Measurements from ENCODE around the gene ZBTB7C.

The ZBTB7C gene

GRCh38 chr18:48142353-48142752 lies 266.8 kb downstream of the ZBTB7C start:
- no peak for DNase-seq (ENCODE audit: low read depth in 2 of 2)

- DNase-seq (ENCODE audit: low read depth in 2 of 2) = no peak
These were observed 268.5 kb downstream of the ZBTB7C start for GRCh38 chr18:48140731-48141130.

GRCh38 chr18:48139431-48140347 lies 269.5 kb downstream of the ZBTB7C start:
- DNase-seq (ENCODE audit: low read depth in 2 of 2) = no peak

DNA sequence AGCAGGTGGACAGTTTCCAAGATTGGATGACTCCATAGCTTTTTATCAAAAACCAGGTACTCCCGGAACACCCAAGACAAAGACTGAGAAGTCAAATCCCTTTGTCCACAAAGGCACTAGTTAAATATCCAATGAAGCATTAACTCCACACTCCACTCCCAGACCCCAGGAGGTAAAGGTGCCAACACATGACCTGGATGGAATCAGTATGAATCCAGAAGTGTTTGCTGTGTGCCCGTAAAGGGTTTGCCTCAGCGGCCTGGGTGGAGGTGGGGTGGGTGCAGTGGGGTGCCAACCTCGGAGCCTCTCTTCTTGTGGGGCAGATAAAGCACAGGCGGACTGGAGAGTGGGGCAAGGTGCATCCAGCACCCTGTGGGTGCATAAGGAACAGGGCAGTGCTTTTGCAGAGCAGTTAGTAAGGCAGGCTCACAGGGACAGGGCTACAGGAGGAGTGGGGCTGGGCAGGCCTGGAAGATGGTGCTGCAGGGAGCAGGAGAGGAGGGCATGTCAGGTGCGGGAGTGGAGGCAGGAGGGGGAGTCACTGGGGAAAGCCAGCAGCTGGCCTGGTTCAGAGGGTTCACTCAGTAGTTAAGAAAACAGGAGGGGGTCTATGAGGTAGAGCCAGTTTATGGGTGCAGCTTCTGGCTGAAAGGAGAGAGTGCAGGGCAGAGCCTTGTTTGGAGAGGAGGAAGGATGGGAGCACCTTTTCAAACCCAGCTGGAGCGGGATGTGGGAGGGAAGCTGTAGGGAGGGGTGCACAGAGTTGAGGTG lies 270.3 kb downstream of the ZBTB7C start:
- no peak for DNase-seq (ENCODE audit: low read depth in 2 of 2)

DNA sequence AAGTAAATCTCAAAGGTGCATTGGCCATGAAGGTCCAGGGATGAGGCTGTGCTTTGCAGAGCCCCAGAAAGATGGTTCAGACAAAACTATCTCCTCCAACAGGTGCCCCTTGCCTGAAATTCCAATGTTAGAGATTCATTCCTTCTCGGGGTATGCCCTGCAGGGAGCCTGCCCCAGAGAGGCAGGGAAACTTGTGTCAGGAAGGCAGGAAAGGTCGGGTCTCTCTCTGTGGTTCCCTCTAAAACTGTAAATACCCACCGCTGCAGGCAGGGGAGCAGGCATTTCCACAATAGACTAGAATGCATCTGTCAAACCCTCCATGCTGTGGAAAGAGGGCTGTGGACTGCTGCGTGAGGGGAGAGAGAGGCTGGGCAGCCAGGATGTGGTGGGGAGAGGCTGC lies 271.0 kb downstream of the ZBTB7C start:
- no peak for DNase-seq (ENCODE audit: low read depth in 2 of 2)

- no peak for DNase-seq (ENCODE audit: low read depth in 2 of 2)
These were observed 271.7 kb downstream of the ZBTB7C start for GRCh38 chr18:48137374-48138081.

DNA sequence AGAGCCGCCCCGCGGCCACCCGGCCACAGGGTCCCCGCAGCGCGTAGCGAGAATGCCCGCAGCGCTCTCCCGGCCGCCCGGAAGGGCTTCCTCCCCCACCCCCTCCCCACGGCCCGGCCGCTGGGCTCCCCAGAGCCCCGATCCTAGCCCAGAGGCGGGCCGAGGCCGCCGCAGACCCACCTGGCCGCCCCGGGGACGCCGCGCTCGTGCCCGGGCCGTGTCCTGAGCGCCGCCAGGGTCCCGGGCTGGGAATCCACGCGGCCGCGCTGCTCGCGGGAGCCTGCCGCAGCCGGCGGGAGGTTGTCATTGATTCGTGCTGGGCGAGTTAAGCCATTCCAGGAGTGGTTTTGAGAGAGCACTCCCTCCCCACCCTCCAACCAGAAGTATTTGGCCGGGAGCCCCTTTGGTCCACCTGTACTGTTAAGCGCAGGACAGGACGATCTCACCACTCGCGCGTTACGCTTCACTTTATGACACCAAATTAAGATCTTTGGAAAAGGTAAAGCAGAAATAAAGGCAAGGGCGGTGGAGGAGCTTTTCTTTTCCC lies 272.3 kb downstream of the ZBTB7C start:
- DNase-seq (ENCODE audit: low read depth in 2 of 2) = no peak

GRCh38 chr18:48136051-48136826 lies 272.9 kb downstream of the ZBTB7C start:
- no peak for DNase-seq (ENCODE audit: low read depth in 2 of 2)

DNA sequence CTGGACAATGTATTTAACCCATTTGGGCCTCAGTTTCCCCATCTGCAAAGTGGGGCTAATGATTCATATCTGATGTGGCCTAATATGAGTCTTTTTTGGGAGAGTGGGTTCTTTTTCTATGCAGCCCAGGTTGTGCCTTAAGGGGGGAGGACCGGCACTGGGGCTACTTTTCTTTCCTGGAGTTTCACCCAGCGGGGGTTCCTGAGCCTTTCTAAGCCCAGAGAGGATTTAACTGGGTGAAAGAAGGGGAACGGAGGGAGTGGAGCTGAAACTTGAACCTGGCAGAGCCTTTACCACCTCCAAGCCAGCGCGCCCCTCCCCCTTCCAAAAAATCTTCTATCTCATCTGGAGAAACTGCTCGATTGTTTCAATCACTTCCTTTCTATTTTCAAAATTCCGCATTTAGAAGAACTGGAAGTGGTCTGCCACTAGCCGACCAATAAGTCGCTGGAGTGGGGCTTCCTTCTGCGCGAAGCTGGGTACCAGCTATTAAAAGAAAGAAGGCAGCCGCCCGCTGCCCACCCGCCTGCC lies 273.7 kb downstream of the ZBTB7C start:
- DNase-seq (ENCODE audit: low read depth in 2 of 2) = no peak

DNA sequence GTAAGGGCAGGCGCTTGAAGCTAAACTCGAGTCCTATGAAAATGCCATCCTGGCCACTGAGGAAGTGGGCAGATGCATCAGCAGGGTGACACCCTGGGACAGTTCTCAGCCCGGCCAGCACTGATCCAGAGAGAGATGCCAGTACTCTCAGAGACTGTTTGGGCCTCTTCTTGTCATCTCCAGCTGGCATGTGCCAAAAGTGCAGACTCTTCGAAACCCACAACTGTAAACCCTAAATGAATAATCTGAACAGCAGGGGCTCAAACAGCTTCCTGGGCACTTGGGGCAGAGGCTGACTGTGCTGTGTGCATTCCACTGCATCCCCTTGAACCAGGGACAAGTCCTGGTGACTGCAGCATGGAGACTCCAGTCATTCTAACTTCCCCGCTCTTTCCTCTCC lies 274.6 kb downstream of the ZBTB7C start:
- DNase-seq (ENCODE audit: low read depth in 2 of 2) = no peak

GRCh38 chr18:48133671-48134251 lies 275.4 kb downstream of the ZBTB7C start:
- DNase-seq (ENCODE audit: low read depth in 2 of 2) = no peak

DNA sequence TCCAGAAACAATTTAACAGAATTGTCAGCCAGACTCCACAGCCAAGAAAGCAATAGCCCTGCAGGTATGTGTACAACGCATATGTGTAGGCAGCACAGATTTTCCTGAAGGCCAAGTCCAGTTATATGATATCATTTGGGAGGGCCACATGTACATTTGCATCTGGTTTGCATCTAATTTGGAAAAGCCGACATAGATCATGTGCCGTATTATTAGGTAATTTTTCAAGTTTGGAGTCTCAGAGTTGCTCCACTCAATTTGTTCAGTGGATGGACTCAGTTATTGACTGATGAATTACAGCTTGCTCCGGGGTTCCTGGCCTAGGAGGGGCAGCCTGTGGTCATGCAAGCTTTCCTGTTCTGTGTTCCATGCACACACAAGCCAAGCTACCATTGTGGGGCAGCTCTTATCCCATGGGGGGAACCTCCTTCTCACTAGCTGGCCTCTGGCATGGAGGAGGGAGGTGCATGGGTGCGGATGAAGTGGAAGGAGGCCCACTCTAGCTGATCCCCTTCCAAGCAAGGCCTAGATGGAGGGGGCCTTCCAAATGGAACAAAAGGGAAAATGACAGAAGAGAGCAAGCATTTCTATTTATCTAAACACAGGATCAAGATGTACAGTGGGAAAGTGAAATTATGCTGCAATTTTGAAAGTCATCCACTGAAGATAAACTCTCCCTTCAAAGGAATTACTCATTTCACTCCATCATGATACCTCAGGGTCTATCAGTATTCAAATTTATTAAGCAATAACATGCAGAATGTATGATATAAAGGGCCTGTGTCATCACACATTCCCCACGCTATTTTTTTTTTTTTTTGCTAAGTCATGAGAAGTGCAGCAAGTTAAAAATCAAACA lies 276.2 kb downstream of the ZBTB7C start:
- DNase-seq (ENCODE audit: low read depth in 2 of 2) = no peak

DNA sequence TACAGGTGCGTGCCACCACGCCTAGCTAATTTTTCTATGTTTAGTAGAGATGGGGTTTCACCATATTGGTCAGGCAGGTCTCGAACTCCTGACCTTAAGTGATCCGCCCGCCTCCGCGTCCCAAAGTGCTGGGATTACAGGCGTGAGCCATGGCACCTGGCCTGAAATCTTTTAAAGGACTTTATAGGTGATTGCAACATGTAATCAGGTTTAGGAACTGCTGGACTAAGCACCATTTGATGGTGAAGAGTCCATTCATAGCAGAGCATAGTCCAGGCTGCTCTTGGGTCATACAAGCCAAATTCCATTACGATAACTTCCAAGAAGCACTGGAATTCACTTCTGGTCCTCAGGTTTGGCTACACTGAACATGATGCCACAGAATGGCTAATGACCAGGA lies 278.1 kb downstream of the ZBTB7C start:
- DNase-seq (ENCODE audit: low read depth in 2 of 2) = no peak

- no peak for DNase-seq (ENCODE audit: low read depth in 2 of 2)
These were observed 279.5 kb downstream of the ZBTB7C start for GRCh38 chr18:48129621-48130082.

- DNase-seq (ENCODE audit: low read depth in 2 of 2) = no peak
These were observed 281.6 kb downstream of the ZBTB7C start for GRCh38 chr18:48127606-48128005.

GRCh38 chr18:48126240-48126639 lies 282.9 kb downstream of the ZBTB7C start:
- no peak for DNase-seq (ENCODE audit: low read depth in 2 of 2)

- no peak for DNase-seq (ENCODE audit: low read depth in 2 of 2)
These were observed 283.5 kb downstream of the ZBTB7C start for GRCh38 chr18:48125724-48126123.

- DNase-seq (ENCODE audit: low read depth in 2 of 2) = peak in 1 of 2 experiments; percentile 38
These were observed 284.1 kb downstream of the ZBTB7C start for GRCh38 chr18:48124857-48125626.

DNA sequence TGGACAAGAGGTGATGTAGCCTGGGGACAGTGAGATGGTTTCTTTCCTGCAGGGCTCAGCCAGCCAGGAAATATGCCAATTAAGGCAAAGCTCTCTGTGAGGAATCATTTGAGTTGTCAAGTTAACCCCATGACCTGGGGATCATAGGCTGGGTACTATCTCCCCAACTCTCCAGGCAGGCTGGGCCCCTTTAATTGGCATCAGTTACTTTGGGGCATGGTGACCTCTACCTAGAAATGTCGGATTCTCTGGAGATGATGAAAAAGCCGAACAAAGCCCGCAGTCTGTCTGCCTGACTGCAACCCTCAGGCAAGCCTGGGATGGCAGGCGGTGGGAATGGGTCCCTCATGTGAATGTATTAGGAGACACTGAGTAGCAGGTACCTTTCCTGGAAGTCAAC lies 285.2 kb downstream of the ZBTB7C start:
- no peak for DNase-seq (ENCODE audit: low read depth in 2 of 2)

Data from stimulated activated CD4-positive, alpha-beta T cell treated with anti-CD3 and anti-CD28 coated beads, Interleukin-12 subunit alpha, Interleukin-12 subunit beta, amount 100 ng/mL, for 24 hours (primary cell).